ENCODE measurements around the gene ACCSL.

The ACCSL gene

GRCh38 chr11:44011797-44012196 is 36.0 kb upstream of the ACCSL start:
- H3K27ac Mint-ChIP-seq = no peak overlapping the region
- H3K9me3 Mint-ChIP-seq = no peaks in the 10 kb centered on the region
- H3K36me3 Mint-ChIP-seq (ENCODE audit: low read depth) = no peaks in the 10 kb centered on the region
- peaks cover 4% of the 10 kb centered on the region for H3K27me3 Mint-ChIP-seq
- no peak overlapping the region for H3K4me3 Mint-ChIP-seq
- H3K4me1 Mint-ChIP-seq (ENCODE audit: low read depth) = no peaks in the 10 kb centered on the region
- intact Hi-C loops (cut with micrococcal nuclease) = no loop called here

- no peak overlapping the region for H3K27ac Mint-ChIP-seq
- no peaks in the 10 kb centered on the region for H3K9me3 Mint-ChIP-seq
- no peak overlapping the region for H3K4me3 Mint-ChIP-seq
- intact Hi-C loops (cut with micrococcal nuclease) = no loop called here
- no peaks in the 10 kb centered on the region for H3K4me1 Mint-ChIP-seq (ENCODE audit: low read depth)
- peaks cover 4% of the 10 kb centered on the region for H3K27me3 Mint-ChIP-seq
- no peaks in the 10 kb centered on the region for H3K36me3 Mint-ChIP-seq (ENCODE audit: low read depth)
Observed at GRCh38 chr11:44014968-44015623, 32.7 kb upstream of the ACCSL start.

GRCh38 chr11:44015624-44016007 is 32.2 kb upstream of the ACCSL start:
- intact Hi-C loops (cut with micrococcal nuclease) = no loop called here
- Mint-ChIP-seq H3K4me1 (ENCODE audit: low read depth) (no peaks in the 10 kb centered on the region), H3K9me3 (no peaks in the 10 kb centered on the region), H3K27me3 (peaks cover 4% of the 10 kb centered on the region), H3K27ac (no peak overlapping the region), H3K4me3 (no peak overlapping the region), H3K36me3 (ENCODE audit: low read depth) (no peaks in the 10 kb centered on the region)

- H3K4me3 Mint-ChIP-seq = no peak overlapping the region
- no peaks in the 10 kb centered on the region for H3K9me3 Mint-ChIP-seq
- intact Hi-C loops (cut with micrococcal nuclease) = no loop called here
- peaks cover 3% of the 10 kb centered on the region for H3K27me3 Mint-ChIP-seq
- H3K4me1 Mint-ChIP-seq (ENCODE audit: low read depth) = no peaks in the 10 kb centered on the region
- no peaks in the 10 kb centered on the region for H3K36me3 Mint-ChIP-seq (ENCODE audit: low read depth)
- H3K27ac Mint-ChIP-seq = no peak overlapping the region
Observed at GRCh38 chr11:44016131-44016530, 31.6 kb upstream of the ACCSL start.

- Mint-ChIP-seq H3K4me3 (no peak overlapping the region), H3K27me3 (peaks cover 5% of the 10 kb centered on the region), H3K9me3 (no peaks in the 10 kb centered on the region), H3K27ac (no peak overlapping the region), H3K4me1 (ENCODE audit: low read depth) (no peaks in the 10 kb centered on the region), H3K36me3 (ENCODE audit: low read depth) (no peaks in the 10 kb centered on the region)
- intact Hi-C loops (cut with micrococcal nuclease) = no loop called here
Observed at GRCh38 chr11:44016546-44017442, 31.0 kb upstream of the ACCSL start.

- Mint-ChIP-seq H3K4me1 (ENCODE audit: low read depth) (no peaks in the 10 kb centered on the region), H3K36me3 (ENCODE audit: low read depth) (no peaks in the 10 kb centered on the region), H3K27me3 (peaks cover 9% of the 10 kb centered on the region), H3K4me3 (no peak overlapping the region), H3K9me3 (no peaks in the 10 kb centered on the region), H3K27ac (no peak overlapping the region)
- intact Hi-C loops (cut with micrococcal nuclease) = no loop called here
Observed at GRCh38 chr11:44017443-44018126, 30.2 kb upstream of the ACCSL start.

- Mint-ChIP-seq H3K36me3 (ENCODE audit: low read depth) (no peaks in the 10 kb centered on the region), H3K27ac (no peak overlapping the region), H3K9me3 (no peaks in the 10 kb centered on the region), H3K4me3 (no peak overlapping the region), H3K27me3 (peaks cover 10% of the 10 kb centered on the region), H3K4me1 (ENCODE audit: low read depth) (no peaks in the 10 kb centered on the region)
- intact Hi-C loops (cut with micrococcal nuclease) = no loop called here
Observed at GRCh38 chr11:44018127-44018521, 29.7 kb upstream of the ACCSL start.

- Mint-ChIP-seq H3K9me3 (no peaks in the 10 kb centered on the region), H3K4me3 (no peak overlapping the region), H3K27ac (no peak overlapping the region), H3K27me3 (peaks cover 10% of the 10 kb centered on the region), H3K4me1 (ENCODE audit: low read depth) (no peaks in the 10 kb centered on the region), H3K36me3 (ENCODE audit: low read depth) (no peaks in the 10 kb centered on the region)
- intact Hi-C loops (cut with micrococcal nuclease) = no loop called here
Observed at GRCh38 chr11:44018829-44019228, 29.0 kb upstream of the ACCSL start.

GRCh38 chr11:44024977-44025376 is 22.8 kb upstream of the ACCSL start:
- peaks cover 8% of the 10 kb centered on the region for H3K9me3 Mint-ChIP-seq
- no peaks in the 10 kb centered on the region for H3K36me3 Mint-ChIP-seq (ENCODE audit: low read depth)
- no peak overlapping the region for H3K27ac Mint-ChIP-seq
- H3K4me3 Mint-ChIP-seq = no peak overlapping the region
- no peaks in the 10 kb centered on the region for H3K4me1 Mint-ChIP-seq (ENCODE audit: low read depth)
- intact Hi-C loops (cut with micrococcal nuclease) = no loop called here
- peaks cover 10% of the 10 kb centered on the region for H3K27me3 Mint-ChIP-seq

GRCh38 chr11:44025727-44026126 is 22.1 kb upstream of the ACCSL start:
- no peaks in the 10 kb centered on the region for H3K4me1 Mint-ChIP-seq (ENCODE audit: low read depth)
- intact Hi-C loops (cut with micrococcal nuclease) = no loop called here
- H3K9me3 Mint-ChIP-seq = peaks cover 8% of the 10 kb centered on the region
- no peaks in the 10 kb centered on the region for H3K36me3 Mint-ChIP-seq (ENCODE audit: low read depth)
- no peak overlapping the region for H3K4me3 Mint-ChIP-seq
- H3K27ac Mint-ChIP-seq = no peak overlapping the region
- H3K27me3 Mint-ChIP-seq = peaks cover 12% of the 10 kb centered on the region

GRCh38 chr11:44028401-44028800 is 19.4 kb upstream of the ACCSL start:
- Mint-ChIP-seq H3K4me1 (ENCODE audit: low read depth) (no peaks in the 10 kb centered on the region), H3K9me3 (peaks cover 8% of the 10 kb centered on the region), H3K27me3 (peaks cover 7% of the 10 kb centered on the region), H3K27ac (no peak overlapping the region), H3K4me3 (no peak overlapping the region), H3K36me3 (ENCODE audit: low read depth) (no peaks in the 10 kb centered on the region)
- intact Hi-C loops (cut with micrococcal nuclease) = no loop called here

- Mint-ChIP-seq H3K4me3 (no peak overlapping the region), H3K27me3 (peaks cover 7% of the 10 kb centered on the region), H3K4me1 (ENCODE audit: low read depth) (no peaks in the 10 kb centered on the region), H3K27ac (no peak overlapping the region), H3K9me3 (peaks cover 8% of the 10 kb centered on the region), H3K36me3 (ENCODE audit: low read depth) (no peaks in the 10 kb centered on the region)
- intact Hi-C loops (cut with micrococcal nuclease) = no loop called here
Observed at GRCh38 chr11:44028816-44029506, 18.8 kb upstream of the ACCSL start.

- peaks cover 7% of the 10 kb centered on the region for H3K27me3 Mint-ChIP-seq
- no peaks in the 10 kb centered on the region for H3K36me3 Mint-ChIP-seq (ENCODE audit: low read depth)
- intact Hi-C loops (cut with micrococcal nuclease) = no loop called here
- no peak overlapping the region for H3K27ac Mint-ChIP-seq
- H3K9me3 Mint-ChIP-seq = peaks cover 8% of the 10 kb centered on the region
- no peaks in the 10 kb centered on the region for H3K4me1 Mint-ChIP-seq (ENCODE audit: low read depth)
- H3K4me3 Mint-ChIP-seq = no peak overlapping the region
Observed at GRCh38 chr11:44029507-44029845, 18.3 kb upstream of the ACCSL start.
